ENCODE measurements around the gene DLG4.
"Not testable (repeated sequence)": the region's sequence is repeated elsewhere in the genome, so short reads cannot be mapped to it uniquely, and the experiment has no call there.

The DLG4 gene

DNA sequence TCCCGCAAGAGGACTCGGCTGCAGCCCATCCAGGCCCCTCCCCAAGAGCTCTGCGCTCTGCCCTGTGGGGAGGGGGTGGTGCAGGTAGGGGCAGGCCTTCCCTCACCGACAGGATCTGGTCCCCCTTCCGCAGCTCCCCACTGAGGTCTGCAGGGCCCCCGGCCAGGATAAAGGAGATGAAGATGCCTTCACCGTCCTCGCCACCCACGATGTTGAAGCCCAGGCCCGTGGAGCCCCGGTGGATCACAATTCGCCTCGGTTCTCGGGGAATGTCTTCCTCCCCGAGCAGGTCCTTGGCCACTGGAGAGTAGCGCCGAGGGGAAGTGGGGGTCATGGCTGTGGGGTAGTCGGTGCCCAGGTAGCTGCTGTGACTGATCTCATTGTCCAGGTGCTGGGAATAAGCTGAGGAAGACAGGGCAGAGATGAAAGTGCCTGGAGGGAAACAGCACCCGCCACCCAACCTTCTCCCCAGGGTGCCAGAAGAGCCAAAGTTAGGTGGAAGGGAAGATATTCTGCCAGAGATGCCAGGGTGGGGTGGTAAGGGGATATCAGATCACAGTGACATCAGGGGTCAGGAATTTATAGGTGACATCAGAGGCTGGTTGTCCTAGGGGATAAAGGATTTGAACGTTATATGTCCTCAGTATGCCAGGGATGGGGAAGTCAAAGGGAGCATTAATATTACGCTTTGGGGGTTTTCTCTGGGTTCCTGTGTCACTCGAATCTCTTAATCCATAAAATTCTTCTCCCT is 22.8 kb downstream of the DLG4 start:
- peaks cover 15% of the 10 kb centered on the region for H3K36me3 ChIP-seq (ENCODE audit: control insufficient read depth, insufficient read depth, low read length)

DNA sequence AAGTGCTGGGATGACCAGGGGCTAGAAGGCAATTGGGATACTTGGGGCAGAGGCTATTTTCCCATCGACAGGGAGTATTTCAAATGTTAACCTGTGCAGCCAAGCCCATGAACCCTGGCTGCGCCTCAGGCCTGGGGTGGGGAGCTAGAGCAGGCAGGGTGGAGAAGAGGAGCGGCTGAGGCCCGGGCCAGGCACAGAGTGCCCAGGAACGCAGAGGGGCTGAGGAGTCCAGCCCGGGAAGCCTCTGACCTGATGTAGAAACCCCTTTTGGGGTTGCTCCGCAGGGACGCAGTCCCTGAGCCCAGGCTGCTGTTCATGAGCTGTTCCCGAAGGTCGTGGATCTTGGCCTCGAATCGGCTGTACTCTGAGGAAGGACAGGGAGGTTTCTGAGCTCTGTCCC is 23.7 kb downstream of the DLG4 start:
- Histone ChIP-seq H3K27me3 (ENCODE audit: control insufficient read depth, insufficient read depth, low read length) (no peaks in the 10 kb centered on the region), H3K27ac (ENCODE audit: low read depth, low read length) (no peak overlapping the region), H3K4me1 (ENCODE audit: control insufficient read depth, insufficient read depth, low read length) (no peaks in the 10 kb centered on the region), H3K36me3 (ENCODE audit: control insufficient read depth, insufficient read depth, low read length) (peaks cover 15% of the 10 kb centered on the region), H3K4me3 (ENCODE audit: low read length) (no peak overlapping the region), H3K9ac (ENCODE audit: low read length) (no peak overlapping the region)

More for the DNA sequence above, 22.8 kb downstream of the DLG4 start:
- Histone ChIP-seq H3K4me1 (ENCODE audit: control insufficient read depth, insufficient read depth, low read length) (no peaks in the 10 kb centered on the region), H3K9ac (ENCODE audit: low read length) (no peak overlapping the region), H3K27me3 (ENCODE audit: control insufficient read depth, insufficient read depth, low read length) (no peaks in the 10 kb centered on the region), H3K27ac (ENCODE audit: low read depth, low read length) (no peak overlapping the region), H3K4me3 (ENCODE audit: low read length) (no peak overlapping the region)

DNA sequence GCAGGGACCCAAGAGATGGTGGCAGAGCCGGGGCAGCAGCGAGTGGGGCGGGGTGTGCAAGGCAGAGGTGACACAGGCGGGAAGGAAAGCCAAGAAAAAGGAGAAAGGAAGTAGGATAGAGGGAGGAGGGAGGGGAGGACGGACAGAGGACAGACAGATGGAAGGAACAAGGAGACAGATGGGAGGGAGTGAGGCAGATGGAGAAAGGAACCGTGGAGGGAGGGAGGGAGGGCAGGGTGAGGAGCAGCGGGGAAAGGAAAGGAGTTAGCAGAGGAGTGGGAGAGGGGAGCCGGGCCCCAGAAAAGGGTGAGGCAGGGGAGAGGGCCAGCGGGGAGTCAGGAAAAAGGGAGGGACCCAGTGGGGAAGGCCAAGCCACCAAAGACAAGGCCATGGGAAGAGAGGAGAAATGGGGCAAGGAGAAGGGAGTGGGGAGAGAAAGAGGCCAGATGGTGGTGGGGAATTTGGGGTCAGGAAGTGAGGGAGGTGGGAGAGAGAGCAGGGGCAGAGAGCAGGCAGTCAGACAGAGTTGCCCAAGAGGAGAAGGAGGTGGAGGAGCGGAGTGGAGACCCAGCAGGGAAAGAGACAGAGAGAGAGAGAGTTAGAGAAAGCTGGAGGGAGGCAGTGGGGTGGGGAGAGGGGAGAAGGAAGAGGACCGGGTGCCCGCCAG is 27.2 kb downstream of the DLG4 start:
- H3K4me3 ChIP-seq (ENCODE audit: low read length) = no peak overlapping the region
- H3K36me3 ChIP-seq (ENCODE audit: control insufficient read depth, insufficient read depth, low read length) = peaks cover 15% of the 10 kb centered on the region
- H3K9ac ChIP-seq (ENCODE audit: low read length) = no peak overlapping the region
- no peak overlapping the region for H3K27ac ChIP-seq (ENCODE audit: low read depth, low read length)
- no peaks in the 10 kb centered on the region for H3K27me3 ChIP-seq (ENCODE audit: control insufficient read depth, insufficient read depth, low read length)
- no peaks in the 10 kb centered on the region for H3K4me1 ChIP-seq (ENCODE audit: control insufficient read depth, insufficient read depth, low read length)

DNA sequence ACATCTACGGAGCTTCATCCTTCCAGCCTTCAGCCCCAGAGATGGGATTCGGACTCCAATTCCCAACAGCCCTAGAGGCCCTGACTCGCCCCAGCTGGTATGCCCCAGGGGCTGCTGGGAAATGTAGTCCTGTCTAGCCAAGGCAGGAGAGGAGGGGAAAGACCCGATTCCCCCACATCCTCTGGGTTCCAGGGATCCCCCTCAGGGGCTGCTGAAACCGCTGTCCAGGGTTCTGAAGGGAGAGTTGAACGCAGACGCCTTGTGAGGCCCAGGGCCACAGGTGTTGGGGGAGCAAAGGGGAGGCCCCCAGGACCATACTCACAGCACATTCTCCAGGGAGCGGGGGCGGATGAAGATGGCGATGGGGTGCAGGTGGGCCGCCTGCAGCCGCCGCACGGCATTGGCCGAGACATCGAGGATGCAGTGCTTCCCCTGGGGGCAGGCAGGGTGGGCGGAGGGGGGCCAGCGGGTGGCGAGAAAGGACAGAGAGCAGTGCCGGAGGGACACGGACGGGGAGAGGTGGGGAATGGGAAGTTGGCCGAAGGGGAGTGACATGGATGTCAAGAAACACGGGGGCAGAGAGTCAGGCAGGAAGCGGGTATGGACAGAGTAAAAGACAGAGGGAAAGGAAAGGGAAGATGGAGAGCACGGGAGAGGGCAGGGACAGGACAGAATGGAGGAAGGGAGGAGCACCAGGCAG is 27.9 kb downstream of the DLG4 start:
- Histone ChIP-seq H3K4me3 (ENCODE audit: low read length) (no peak overlapping the region), H3K27ac (ENCODE audit: low read depth, low read length) (no peak overlapping the region), H3K4me1 (ENCODE audit: control insufficient read depth, insufficient read depth, low read length) (no peaks in the 10 kb centered on the region), H3K27me3 (ENCODE audit: control insufficient read depth, insufficient read depth, low read length) (no peaks in the 10 kb centered on the region), H3K36me3 (ENCODE audit: control insufficient read depth, insufficient read depth, low read length) (peaks cover 15% of the 10 kb centered on the region), H3K9ac (ENCODE audit: low read length) (no peak overlapping the region)

DNA sequence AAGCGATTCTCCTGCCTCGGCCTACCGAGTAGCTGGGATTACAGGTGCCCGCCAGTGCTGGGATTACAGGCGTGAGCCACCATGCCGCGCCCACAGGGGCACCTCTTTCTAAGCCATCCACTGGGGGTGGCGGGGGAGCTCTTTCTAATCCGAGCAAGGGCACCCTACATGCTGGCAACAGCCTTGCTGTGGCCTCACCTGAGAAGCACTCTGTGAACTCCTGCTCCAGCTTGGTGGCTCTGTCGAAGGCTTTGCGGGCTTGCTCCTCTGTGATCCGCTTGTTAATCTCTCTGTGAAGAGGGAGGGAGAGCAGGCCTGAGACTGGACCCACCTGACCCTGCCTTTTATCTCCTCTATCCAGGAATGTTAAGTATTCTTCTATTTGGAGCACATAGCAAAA is 28.6 kb downstream of the DLG4 start:
- no peaks in the 10 kb centered on the region for H3K27me3 ChIP-seq (ENCODE audit: control insufficient read depth, insufficient read depth, low read length)
- peaks cover 15% of the 10 kb centered on the region for H3K36me3 ChIP-seq (ENCODE audit: control insufficient read depth, insufficient read depth, low read length)
- H3K4me1 ChIP-seq (ENCODE audit: control insufficient read depth, insufficient read depth, low read length) = no peaks in the 10 kb centered on the region
- no peak overlapping the region for H3K4me3 ChIP-seq (ENCODE audit: low read length)
- H3K9ac ChIP-seq (ENCODE audit: low read length) = no peak overlapping the region
- H3K27ac ChIP-seq (ENCODE audit: low read depth, low read length) = no peak overlapping the region

DNA sequence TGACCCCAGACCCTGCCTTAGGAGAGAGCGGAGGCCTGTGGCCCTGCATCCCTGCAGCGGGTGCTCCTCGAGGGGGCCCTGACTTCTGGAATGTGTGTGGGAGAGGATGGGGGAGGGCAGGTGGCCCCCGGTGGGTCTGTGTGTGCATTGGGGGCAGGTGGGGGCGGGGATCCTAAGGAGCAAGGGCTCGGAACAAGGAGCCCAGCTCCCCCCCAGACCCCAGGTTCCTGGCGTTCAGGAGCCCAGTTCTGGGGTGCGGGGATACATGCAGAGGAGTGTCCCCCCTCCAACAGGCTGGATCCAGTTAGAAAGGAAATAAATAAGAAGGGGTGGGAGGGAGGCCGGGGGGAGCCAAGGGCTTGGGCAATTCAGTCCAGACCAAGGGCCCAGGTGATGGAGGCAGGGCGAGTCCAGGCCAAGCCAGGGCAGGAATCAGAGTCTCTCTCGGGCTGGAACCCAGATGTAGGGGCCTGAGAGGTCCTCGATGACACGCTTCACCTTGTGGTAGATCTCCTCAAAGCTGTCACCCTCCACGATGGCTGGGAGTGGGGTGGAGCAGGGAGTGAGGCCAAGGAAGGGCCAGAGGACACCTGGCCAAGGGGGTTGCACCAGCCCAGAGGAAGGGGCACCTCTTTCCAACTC is 29.2 kb downstream of the DLG4 start:
- Histone ChIP-seq H3K27ac (ENCODE audit: low read depth, low read length) (no peak overlapping the region), H3K27me3 (ENCODE audit: control insufficient read depth, insufficient read depth, low read length) (no peaks in the 10 kb centered on the region), H3K4me3 (ENCODE audit: low read length) (no peak overlapping the region), H3K4me1 (ENCODE audit: control insufficient read depth, insufficient read depth, low read length) (no peaks in the 10 kb centered on the region), H3K9ac (ENCODE audit: low read length) (no peak overlapping the region), H3K36me3 (ENCODE audit: control insufficient read depth, insufficient read depth, low read length) (peaks cover 9% of the 10 kb centered on the region)

DNA sequence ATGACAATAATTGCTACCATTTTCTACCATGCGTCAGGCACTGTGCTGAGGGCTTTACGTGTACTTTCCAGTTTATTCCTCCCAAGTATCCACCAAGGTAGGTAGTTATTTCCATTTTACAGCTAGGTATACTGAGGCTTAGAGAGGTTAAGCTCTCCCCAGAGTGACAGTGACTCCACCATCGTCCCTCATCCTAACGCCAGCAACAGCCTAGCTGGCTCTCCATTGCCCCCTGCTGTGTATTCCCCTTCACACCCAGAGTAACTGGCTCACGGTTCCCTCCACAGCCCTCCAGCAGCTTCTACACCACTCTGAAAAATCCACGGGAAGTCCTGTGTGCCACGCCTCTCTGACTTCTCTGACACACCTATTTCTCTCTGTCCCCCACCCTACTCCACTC is 33.4 kb downstream of the DLG4 start:
- Histone ChIP-seq H3K27ac (ENCODE audit: low read depth, low read length) (no peak overlapping the region), H3K4me3 (ENCODE audit: low read length) (no peak overlapping the region), H3K4me1 (ENCODE audit: control insufficient read depth, insufficient read depth, low read length) (no peaks in the 10 kb centered on the region), H3K9ac (ENCODE audit: low read length) (no peak overlapping the region), H3K27me3 (ENCODE audit: control insufficient read depth, insufficient read depth, low read length) (no peaks in the 10 kb centered on the region), H3K36me3 (ENCODE audit: control insufficient read depth, insufficient read depth, low read length) (no peaks in the 10 kb centered on the region)

DNA sequence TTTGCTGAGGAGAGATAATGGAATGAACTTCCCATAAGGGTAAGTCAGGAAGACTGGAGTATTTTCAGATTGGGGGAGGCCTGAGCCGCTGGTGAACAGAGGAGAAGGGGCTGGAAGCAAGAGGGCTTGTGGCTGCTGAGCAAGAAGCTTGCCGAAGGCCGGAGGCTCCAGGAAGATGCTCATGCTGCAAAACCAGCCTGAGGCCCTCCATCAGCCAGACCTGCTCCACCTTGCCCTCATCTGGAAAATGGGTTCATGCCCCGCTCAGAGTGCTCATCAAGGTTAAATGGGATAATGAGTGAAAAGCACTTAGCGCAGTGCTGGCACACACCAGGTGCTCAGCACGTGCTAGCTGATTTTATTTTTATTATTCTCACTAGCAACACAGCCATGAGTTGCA is 35.0 kb downstream of the DLG4 start:
- Histone ChIP-seq H3K4me1 (ENCODE audit: control insufficient read depth, insufficient read depth, low read length) (no peaks in the 10 kb centered on the region), H3K9ac (ENCODE audit: low read length) (no peak overlapping the region), H3K36me3 (ENCODE audit: control insufficient read depth, insufficient read depth, low read length) (no peaks in the 10 kb centered on the region), H3K27me3 (ENCODE audit: control insufficient read depth, insufficient read depth, low read length) (no peaks in the 10 kb centered on the region), H3K4me3 (ENCODE audit: low read length) (no peak overlapping the region), H3K27ac (ENCODE audit: low read depth, low read length) (no peak overlapping the region)

DNA sequence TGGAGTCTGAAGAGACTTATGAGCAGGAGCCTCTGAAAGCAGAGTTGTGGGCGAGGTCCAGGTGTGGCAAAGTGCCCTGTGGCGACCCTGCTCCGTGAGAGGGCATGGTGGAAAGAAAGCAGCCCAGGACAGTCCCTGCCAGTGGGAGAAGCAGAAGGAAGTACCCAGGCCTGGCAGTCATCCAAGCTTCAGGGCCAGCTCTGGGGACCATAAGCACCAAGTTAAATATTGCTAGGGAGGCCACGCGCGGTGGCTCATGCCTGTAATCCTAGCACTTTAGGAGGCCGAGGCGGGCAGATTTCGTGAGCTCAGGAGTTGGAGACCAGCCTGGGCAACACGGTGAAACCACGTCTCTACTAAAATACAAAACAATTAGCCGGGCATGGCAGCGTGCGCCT is 35.5 kb downstream of the DLG4 start:
- Histone ChIP-seq H3K4me3 (ENCODE audit: low read length) (no peak overlapping the region), H3K9ac (ENCODE audit: low read length) (no peak overlapping the region), H3K27me3 (ENCODE audit: control insufficient read depth, insufficient read depth, low read length) (no peaks in the 10 kb centered on the region), H3K27ac (ENCODE audit: low read depth, low read length) (no peak overlapping the region), H3K4me1 (ENCODE audit: control insufficient read depth, insufficient read depth, low read length) (no peaks in the 10 kb centered on the region), H3K36me3 (ENCODE audit: control insufficient read depth, insufficient read depth, low read length) (no peaks in the 10 kb centered on the region)

DNA sequence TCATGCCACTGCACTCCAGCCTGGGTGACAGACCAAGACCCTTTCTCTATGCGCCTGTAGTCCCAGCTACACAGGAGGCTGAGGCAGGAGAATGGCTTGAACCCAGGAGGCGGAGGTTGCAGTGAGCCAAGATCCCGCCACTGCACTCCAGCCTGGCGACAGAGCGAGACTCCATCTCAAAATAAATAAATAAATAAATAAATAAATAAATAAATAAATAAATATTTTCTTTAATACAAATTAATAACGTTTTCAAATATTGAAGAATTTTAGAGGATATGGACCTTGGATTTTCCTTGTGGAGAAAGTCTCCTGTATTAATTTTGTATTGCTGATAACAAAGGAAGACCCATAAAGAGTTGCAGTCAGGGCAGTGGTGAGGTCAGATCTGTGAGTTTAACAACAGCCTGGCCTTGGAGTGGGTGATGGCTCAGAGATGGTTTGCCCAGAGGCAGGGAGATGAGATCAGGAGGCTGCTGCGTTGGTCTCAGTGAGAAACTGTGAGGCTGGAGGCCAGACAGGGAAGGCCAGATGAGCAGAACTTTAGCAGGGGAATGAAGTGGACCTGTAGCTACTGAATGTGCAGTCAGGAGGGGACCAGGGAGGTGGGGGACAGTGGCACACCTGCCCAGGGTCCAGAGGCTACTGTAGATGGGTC is 36.1 kb downstream of the DLG4 start:
- no peaks in the 10 kb centered on the region for H3K27me3 ChIP-seq (ENCODE audit: control insufficient read depth, insufficient read depth, low read length)
- no peaks in the 10 kb centered on the region for H3K4me1 ChIP-seq (ENCODE audit: control insufficient read depth, insufficient read depth, low read length)
- no peak overlapping the region for H3K27ac ChIP-seq (ENCODE audit: low read depth, low read length)
- H3K4me3 ChIP-seq (ENCODE audit: low read length) = no peak overlapping the region
- H3K9ac ChIP-seq (ENCODE audit: low read length) = no peak overlapping the region
- H3K36me3 ChIP-seq (ENCODE audit: control insufficient read depth, insufficient read depth, low read length) = no peaks in the 10 kb centered on the region

DNA sequence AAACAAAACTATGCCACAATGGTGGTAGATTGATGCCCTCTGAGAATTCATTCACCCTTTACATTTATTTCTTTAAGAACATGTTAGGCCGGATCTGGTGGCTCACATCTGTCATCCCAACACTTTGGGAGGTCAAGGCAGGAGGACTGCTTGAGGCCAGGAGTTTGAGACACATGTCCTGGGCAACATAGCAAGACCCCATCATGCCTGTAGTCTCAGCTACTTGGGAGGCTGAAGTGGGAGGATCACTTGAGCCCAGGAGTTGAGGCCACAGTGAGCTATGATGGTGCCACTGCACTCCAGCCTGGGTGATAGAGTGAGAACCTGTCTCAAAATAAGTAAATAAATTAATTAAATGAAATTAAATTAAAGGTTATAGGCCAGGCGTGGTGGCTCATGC is 37.5 kb downstream of the DLG4 start:
- H3K36me3 ChIP-seq (ENCODE audit: control insufficient read depth, insufficient read depth, low read length); H3K9ac ChIP-seq (ENCODE audit: low read length): not testable (repeated sequence)

More for the DNA sequence above, 37.5 kb downstream of the DLG4 start:
- H3K4me1 ChIP-seq (ENCODE audit: control insufficient read depth, insufficient read depth, low read length); H3K27me3 ChIP-seq (ENCODE audit: control insufficient read depth, insufficient read depth, low read length); H3K27ac ChIP-seq (ENCODE audit: low read depth, low read length); H3K4me3 ChIP-seq (ENCODE audit: low read length): not testable (repeated sequence)

Measured in rectal smooth muscle tissue (tissue), 1 donor.